PC-3 (cell line): ENCODE results near the gene IL36B.

Source experiments
- CTCF ChIP-seq: fragments of 300-600 bp; sonication (generic); conservative IDR thresholded peaks from 2 replicates; pipeline ENCODE4 v1.5.1; 2017; ENCODE audit warnings: antibody characterized with exemption, low read depth, mild to moderate bottlenecking, low read length
- EZH2 ChIP-seq: fragments of 300-600 bp; sonication (generic); IDR thresholded peaks from one replicate; pipeline ENCODE4 v1.6.1; 2017; ENCODE audit warnings: antibody characterized with exemption, mild to moderate bottlenecking, low read length; ENCODE audit not compliant: unreplicated experiment

- TF ChIP-seq CTCF, result no peak
- no peak for TF ChIP-seq EZH2
Observed at GRCh38 chr2:113027691-113028090, 25.0 kb downstream of the IL36B start.
